ENCODE results near the gene ARAP1. TPM values are rescaled to one million over a fixed set of nuclear protein-coding genes. Genes with fewer than 3 reads are reported as not detected.

Gene ARAP1
- polyA plus RNA-seq, 1 donor from 2014 or later: 3.5 TPM

DNA sequence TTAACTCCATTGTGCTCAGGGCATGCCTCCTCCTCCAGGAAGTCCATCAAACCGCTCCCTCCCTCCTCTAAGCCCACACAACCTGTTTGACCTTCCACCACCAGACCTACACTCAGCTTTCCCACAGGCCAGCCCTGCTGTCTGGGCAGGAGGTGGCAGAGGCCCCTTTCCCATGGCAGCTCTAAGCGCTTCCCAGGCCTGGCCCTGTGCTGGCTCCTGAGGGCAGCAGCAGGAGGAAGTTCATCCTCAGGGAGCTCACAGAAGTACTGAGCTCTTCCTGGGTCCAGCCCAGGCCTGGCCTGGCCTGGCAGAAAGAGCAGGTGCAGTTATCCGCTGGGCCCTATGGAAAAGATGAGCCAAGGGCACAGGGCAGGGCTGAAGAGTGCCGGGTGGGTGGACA lies 31.4 kb downstream of the ARAP1 start:
- no peaks in the 10 kb centered on the region for H4K20me1 ChIP-seq (ENCODE audit: insufficient read depth)
- no peaks in the 10 kb centered on the region for H3K9me3 ChIP-seq (ENCODE audit: low read length)
- H3K9ac ChIP-seq (ENCODE audit: low read length): no peak overlapping the region
- TF ChIP-seq EP300 (conservative IDR thresholded peaks at IDR 0.05; ENCODE audit: poor library complexity, severe bottlenecking) (no peak), RAD21 (conservative IDR thresholded peaks at IDR 0.05) (no peak), TAF1 (IDR thresholded peaks at IDR 0.05; ENCODE audit: low read depth) (no peak), EZH2 (IDR thresholded peaks at IDR 0.05; ENCODE audit: borderline replicate concordance, insufficient read depth, low read length, poor library complexity, severe bottlenecking) (no peak), MXI1 (conservative IDR thresholded peaks at IDR 0.05; ENCODE audit: poor library complexity, severe bottlenecking) (no peak), POLR2AphosphoS5 (IDR thresholded peaks at IDR 0.05) (no peak), SMC3 (conservative IDR thresholded peaks at IDR 0.05; ENCODE audit: poor library complexity) (no peak)
- TF ChIP-seq, protein P1, sequence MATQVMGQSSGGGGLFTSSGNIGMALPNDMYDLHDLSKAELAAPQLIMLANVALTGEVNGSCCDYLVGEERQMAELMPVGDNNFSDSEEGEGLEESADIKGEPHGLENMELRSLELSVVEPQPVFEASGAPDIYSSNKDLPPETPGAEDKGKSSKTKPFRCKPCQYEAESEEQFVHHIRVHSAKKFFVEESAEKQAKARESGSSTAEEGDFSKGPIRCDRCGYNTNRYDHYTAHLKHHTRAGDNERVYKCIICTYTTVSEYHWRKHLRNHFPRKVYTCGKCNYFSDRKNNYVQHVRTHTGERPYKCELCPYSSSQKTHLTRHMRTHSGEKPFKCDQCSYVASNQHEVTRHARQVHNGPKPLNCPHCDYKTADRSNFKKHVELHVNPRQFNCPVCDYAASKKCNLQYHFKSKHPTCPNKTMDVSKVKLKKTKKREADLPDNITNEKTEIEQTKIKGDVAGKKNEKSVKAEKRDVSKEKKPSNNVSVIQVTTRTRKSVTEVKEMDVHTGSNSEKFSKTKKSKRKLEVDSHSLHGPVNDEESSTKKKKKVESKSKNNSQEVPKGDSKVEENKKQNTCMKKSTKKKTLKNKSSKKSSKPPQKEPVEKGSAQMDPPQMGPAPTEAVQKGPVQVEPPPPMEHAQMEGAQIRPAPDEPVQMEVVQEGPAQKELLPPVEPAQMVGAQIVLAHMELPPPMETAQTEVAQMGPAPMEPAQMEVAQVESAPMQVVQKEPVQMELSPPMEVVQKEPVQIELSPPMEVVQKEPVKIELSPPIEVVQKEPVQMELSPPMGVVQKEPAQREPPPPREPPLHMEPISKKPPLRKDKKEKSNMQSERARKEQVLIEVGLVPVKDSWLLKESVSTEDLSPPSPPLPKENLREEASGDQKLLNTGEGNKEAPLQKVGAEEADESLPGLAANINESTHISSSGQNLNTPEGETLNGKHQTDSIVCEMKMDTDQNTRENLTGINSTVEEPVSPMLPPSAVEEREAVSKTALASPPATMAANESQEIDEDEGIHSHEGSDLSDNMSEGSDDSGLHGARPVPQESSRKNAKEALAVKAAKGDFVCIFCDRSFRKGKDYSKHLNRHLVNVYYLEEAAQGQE (IDR thresholded peaks at IDR 0.05; ENCODE audit: borderline replicate concordance): no peak
- TF ChIP-seq, protein P2, sequence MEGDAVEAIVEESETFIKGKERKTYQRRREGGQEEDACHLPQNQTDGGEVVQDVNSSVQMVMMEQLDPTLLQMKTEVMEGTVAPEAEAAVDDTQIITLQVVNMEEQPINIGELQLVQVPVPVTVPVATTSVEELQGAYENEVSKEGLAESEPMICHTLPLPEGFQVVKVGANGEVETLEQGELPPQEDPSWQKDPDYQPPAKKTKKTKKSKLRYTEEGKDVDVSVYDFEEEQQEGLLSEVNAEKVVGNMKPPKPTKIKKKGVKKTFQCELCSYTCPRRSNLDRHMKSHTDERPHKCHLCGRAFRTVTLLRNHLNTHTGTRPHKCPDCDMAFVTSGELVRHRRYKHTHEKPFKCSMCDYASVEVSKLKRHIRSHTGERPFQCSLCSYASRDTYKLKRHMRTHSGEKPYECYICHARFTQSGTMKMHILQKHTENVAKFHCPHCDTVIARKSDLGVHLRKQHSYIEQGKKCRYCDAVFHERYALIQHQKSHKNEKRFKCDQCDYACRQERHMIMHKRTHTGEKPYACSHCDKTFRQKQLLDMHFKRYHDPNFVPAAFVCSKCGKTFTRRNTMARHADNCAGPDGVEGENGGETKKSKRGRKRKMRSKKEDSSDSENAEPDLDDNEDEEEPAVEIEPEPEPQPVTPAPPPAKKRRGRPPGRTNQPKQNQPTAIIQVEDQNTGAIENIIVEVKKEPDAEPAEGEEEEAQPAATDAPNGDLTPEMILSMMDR (IDR thresholded peaks at IDR 0.05; ENCODE audit: poor library complexity, severe bottlenecking): no peak
- no peaks in the 10 kb centered on the region for H3F3A ChIP-seq (ENCODE audit: insufficient read depth, low read length, poor library complexity, severe bottlenecking)
- no peak overlapping the region for H3K4me3 ChIP-seq (ENCODE audit: low read length)
- no peaks in the 10 kb centered on the region for H3K27me3 ChIP-seq (ENCODE audit: insufficient read depth, low read depth, low read length)
- no peaks in the 10 kb centered on the region for H3K9me2 ChIP-seq (ENCODE audit: insufficient read depth, low read length)
- H3K36me3 ChIP-seq (ENCODE audit: insufficient read depth, low read length): no peaks in the 10 kb centered on the region
- H3K79me2 ChIP-seq (replicated peaks; ENCODE audit: insufficient read depth, low read length): no peaks in the 10 kb centered on the region
- no peak overlapping the region for H3K27ac ChIP-seq (ENCODE audit: low read length)
- H3K4me2 ChIP-seq (ENCODE audit: low read length): no peak overlapping the region
- no peak overlapping the region for H2AFZ ChIP-seq (ENCODE audit: low read depth, low read length)

DNA sequence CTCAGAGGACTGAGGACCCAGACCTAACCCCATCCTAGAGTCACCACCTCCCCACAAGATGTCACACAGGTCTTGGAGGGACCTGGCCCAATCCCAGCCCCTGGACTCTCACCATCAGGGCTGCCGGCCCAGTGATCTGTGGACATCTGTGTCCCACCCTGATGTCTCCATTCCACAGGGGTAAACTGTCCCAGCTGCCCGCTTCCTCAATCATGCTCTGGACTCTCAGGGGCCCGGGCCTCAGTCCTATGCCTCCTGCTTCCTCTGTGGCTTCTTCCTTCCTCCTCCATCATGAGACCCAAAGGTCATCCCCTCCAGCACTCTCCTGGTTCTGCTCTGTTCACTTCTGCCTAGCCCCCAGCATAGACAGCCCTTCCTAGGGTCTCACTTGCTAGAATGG lies 32.2 kb downstream of the ARAP1 start:
- H3K36me3 ChIP-seq (ENCODE audit: insufficient read depth, low read length): no peaks in the 10 kb centered on the region
- no peak overlapping the region for H3K4me2 ChIP-seq (ENCODE audit: low read length)
- no peak overlapping the region for H3K27ac ChIP-seq (ENCODE audit: low read length)
- no peaks in the 10 kb centered on the region for H3K9me2 ChIP-seq (ENCODE audit: insufficient read depth, low read length)
- H3K4me3 ChIP-seq (ENCODE audit: low read length): no peak overlapping the region
- H3K79me2 ChIP-seq (replicated peaks; ENCODE audit: insufficient read depth, low read length): no peaks in the 10 kb centered on the region
- H3K27me3 ChIP-seq (ENCODE audit: insufficient read depth, low read depth, low read length): no peaks in the 10 kb centered on the region
- H2AFZ ChIP-seq (ENCODE audit: low read depth, low read length): no peak overlapping the region
- H3F3A ChIP-seq (ENCODE audit: insufficient read depth, low read length, poor library complexity, severe bottlenecking): no peaks in the 10 kb centered on the region
- no peak overlapping the region for H3K9ac ChIP-seq (ENCODE audit: low read length)
- no peaks in the 10 kb centered on the region for H3K9me3 ChIP-seq (ENCODE audit: low read length)
- TF ChIP-seq, protein P2 (IDR thresholded peaks at IDR 0.05; ENCODE audit: poor library complexity, severe bottlenecking): no peak
- TF ChIP-seq MXI1 (conservative IDR thresholded peaks at IDR 0.05; ENCODE audit: poor library complexity, severe bottlenecking) (no peak), POLR2AphosphoS5 (IDR thresholded peaks at IDR 0.05) (no peak), SMC3 (conservative IDR thresholded peaks at IDR 0.05; ENCODE audit: poor library complexity) (no peak), EZH2 (IDR thresholded peaks at IDR 0.05; ENCODE audit: borderline replicate concordance, insufficient read depth, low read length, poor library complexity, severe bottlenecking) (no peak), RAD21 (conservative IDR thresholded peaks at IDR 0.05) (no peak), EP300 (conservative IDR thresholded peaks at IDR 0.05; ENCODE audit: poor library complexity, severe bottlenecking) (no peak), TAF1 (IDR thresholded peaks at IDR 0.05; ENCODE audit: low read depth) (no peak)
- TF ChIP-seq, protein P1 (IDR thresholded peaks at IDR 0.05; ENCODE audit: borderline replicate concordance): no peak
- no peaks in the 10 kb centered on the region for H4K20me1 ChIP-seq (ENCODE audit: insufficient read depth)

All from neural cell (in vitro differentiated cells).